HepG2 (cell line): ENCODE data around the gene SUSD3. TPM values are rescaled to one million over a fixed set of nuclear protein-coding genes. Genes with fewer than 3 reads are reported as not detected.

ENCODE experiments used
- HDAC1 ChIP-seq: sonication (generic); formaldehyde crosslinking; IDR thresholded peaks from 2 replicates; pipeline ENCODE4 v1.5.1; 2020; ENCODE audit warnings: mild to moderate bottlenecking, missing genetic modification reagents
- HMG20A ChIP-seq: IDR thresholded peaks from 2 replicates; pipeline ENCODE4 v1.6.1; 2016; ENCODE audit warnings: borderline replicate concordance
- KDM3A ChIP-seq: IDR thresholded peaks from 2 replicates; pipeline ENCODE4 v1.6.1; 2018; ENCODE audit warnings: low read depth, missing compliant biosample characterization
- SRSF1 ChIP-seq: fragments of 200-400 bp; formaldehyde crosslinking; optimal IDR thresholded peaks from 2 replicates; pipeline ENCODE3; 2017; ENCODE audit warnings: mild to moderate bottlenecking, low read depth, low read length, moderate library complexity
- STAG1 ChIP-seq: sonication (generic); formaldehyde crosslinking; IDR thresholded peaks from 2 replicates; pipeline ENCODE4 v1.4.0; 2020; ENCODE audit warnings: missing genetic modification reagents
- XRCC5 ChIP-seq: fragments of 200-400 bp; formaldehyde crosslinking; optimal IDR thresholded peaks from 2 replicates; pipeline ENCODE3; 2017; ENCODE audit warnings: mild to moderate bottlenecking, low read length
- ZMAT5 ChIP-seq: sonication (generic); formaldehyde crosslinking; IDR thresholded peaks from 2 replicates; pipeline ENCODE4 v1.5.0; 2020; ENCODE audit warnings: mild to moderate bottlenecking, low read depth, missing genetic modification reagents, borderline replicate concordance
- ZNF318 ChIP-seq: sonication (generic); formaldehyde crosslinking; IDR thresholded peaks from 2 replicates; pipeline ENCODE4 v1.4.0; 2020; ENCODE audit warnings: mild to moderate bottlenecking, missing genetic modification reagents
- ZNF382 ChIP-seq: sonication (generic); formaldehyde crosslinking; IDR thresholded peaks from 2 replicates; pipeline ENCODE4 v1.5.0; 2020; ENCODE audit warnings: missing genetic modification reagents, mild to moderate bottlenecking, borderline replicate concordance
- ZNF672 ChIP-seq: sonication (generic); formaldehyde crosslinking; IDR thresholded peaks from 2 replicates; pipeline ENCODE4 v1.8.1; 2022; ENCODE audit warnings: missing genetic modification reagents
- ZNF710 ChIP-seq: sonication (generic); formaldehyde crosslinking; IDR thresholded peaks from 2 replicates; pipeline ENCODE4 v1.5.0; 2020; ENCODE audit warnings: mild to moderate bottlenecking, missing genetic modification reagents, borderline replicate concordance
- polyA plus RNA-seq, 8 experiments: library from polyadenylated mRNA; depleted of rRNA in 3 of 8; stranded (reverse) in 7 of 8; unstranded in 1 of 8; fragments of >200 nt; fragmentation: Illumina TruSeq in 4 of 8; extraction: Trizol in 4 of 8; gene quantifications; 2 replicates each; pipeline versions ENCODE4 v1.2.1 to v1.2.3, GENCODE V29; 2011 to 2016; ENCODE audit warnings: low read depth in 4 of 8, missing spikeins in 1 of 8, mixed read lengths in 1 of 8; ENCODE audit not compliant: insufficient read depth in 1 of 8
- total RNA-seq, 5 experiments: library from RNA; depleted of rRNA; stranded (reverse); fragments of >200 nt; fragmentation: Illumina TruSeq; extraction: Trizol; gene quantifications; 2 replicates each; pipeline ENCODE4 v1.2.3, GENCODE V29; 2016; ENCODE audit warnings: low read depth in 1 of 5
- TF ChIP-seq, protein P1 (sequence below): sonication (generic); formaldehyde crosslinking; IDR thresholded peaks from 2 replicates; pipeline ENCODE4 v1.5.0; 2020; ENCODE audit warnings: missing genetic modification reagents, mild to moderate bottlenecking, borderline replicate concordance
- TF ChIP-seq, protein P2 (sequence below): sonication (generic); formaldehyde crosslinking; IDR thresholded peaks from 2 replicates; pipeline ENCODE4 v1.5.1; 2020; ENCODE audit warnings: missing genetic modification reagents, mild to moderate bottlenecking, borderline replicate concordance

SUSD3 gene
- total and polyA plus RNA-seq, 2 of the 13 experiments (the other 11 are each of a cell fraction or from before 2014, with no cell fraction given) = 7.0 to 9.1 TPM

DNA sequence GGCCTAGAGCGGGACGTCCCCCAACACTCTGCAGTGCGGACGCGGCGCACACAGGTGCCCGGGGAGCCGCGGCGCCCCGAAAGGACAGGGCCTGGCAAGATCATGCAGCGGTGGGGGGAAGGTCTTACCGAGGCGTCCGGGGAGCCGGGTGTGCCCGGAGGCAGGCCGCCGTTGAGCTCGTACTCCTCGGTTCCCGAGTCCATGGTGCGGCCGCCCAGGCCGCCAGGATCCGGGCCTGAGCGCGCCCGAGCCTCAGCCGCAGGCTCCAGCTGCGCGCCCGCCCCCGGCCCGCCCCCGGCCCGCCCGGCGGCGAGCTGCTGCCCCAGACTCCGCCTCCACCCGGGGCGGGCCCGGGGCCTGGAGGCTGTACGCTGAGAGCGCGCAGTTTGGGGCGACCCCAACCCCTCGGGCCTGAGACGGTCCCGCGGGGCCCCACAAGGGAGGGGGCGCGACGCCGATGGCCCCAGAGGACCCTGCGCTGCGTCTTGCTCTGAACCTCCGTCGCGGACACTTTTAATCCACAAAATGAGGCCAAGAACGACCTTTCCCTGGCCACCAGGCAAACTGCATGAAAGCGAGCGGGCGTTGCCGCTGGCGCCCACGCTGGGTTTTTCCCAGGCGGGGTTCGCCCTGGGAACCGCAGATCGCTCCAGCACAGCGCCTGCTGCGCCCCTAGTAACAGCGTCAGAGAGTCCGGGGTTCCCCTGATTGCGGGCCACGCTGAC is 75.7 kb downstream of the SUSD3 start, which contains the start of gene NINJ1 (continued):
- TF ChIP-seq, protein P1, sequence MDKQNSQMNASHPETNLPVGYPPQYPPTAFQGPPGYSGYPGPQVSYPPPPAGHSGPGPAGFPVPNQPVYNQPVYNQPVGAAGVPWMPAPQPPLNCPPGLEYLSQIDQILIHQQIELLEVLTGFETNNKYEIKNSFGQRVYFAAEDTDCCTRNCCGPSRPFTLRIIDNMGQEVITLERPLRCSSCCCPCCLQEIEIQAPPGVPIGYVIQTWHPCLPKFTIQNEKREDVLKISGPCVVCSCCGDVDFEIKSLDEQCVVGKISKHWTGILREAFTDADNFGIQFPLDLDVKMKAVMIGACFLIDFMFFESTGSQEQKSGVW = no peak
- TF ChIP-seq SRSF1 (no peak), KDM3A (CRISPR knock-in tag) (no peak), HDAC1 (CRISPR knock-in tag) (peak; percentile 44; the same call in 1 of the 2 replicates), ZNF672 (no peak), ZNF710 (CRISPR knock-in tag) (peak; percentile 23; the same call in 1 of the 2 replicates), XRCC5 (no peak), HMG20A (no peak), STAG1 (CRISPR knock-in tag) (no peak), ZMAT5 (CRISPR knock-in tag) (no peak), ZNF382 (CRISPR knock-in tag) (no peak), ZNF318 (CRISPR knock-in tag) (no peak)
- TF ChIP-seq, protein P2, sequence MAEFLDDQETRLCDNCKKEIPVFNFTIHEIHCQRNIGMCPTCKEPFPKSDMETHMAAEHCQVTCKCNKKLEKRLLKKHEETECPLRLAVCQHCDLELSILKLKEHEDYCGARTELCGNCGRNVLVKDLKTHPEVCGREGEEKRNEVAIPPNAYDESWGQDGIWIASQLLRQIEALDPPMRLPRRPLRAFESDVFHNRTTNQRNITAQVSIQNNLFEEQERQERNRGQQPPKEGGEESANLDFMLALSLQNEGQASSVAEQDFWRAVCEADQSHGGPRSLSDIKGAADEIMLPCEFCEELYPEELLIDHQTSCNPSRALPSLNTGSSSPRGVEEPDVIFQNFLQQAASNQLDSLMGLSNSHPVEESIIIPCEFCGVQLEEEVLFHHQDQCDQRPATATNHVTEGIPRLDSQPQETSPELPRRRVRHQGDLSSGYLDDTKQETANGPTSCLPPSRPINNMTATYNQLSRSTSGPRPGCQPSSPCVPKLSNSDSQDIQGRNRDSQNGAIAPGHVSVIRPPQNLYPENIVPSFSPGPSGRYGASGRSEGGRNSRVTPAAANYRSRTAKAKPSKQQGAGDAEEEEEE (CRISPR knock-in tag) = no peak
